ENCODE results near the gene REEP1.
"Not testable (repeated sequence)": the region's sequence is repeated elsewhere in the genome, so short reads cannot be mapped to it uniquely, and the experiment has no call there.

REEP1 gene

DNA sequence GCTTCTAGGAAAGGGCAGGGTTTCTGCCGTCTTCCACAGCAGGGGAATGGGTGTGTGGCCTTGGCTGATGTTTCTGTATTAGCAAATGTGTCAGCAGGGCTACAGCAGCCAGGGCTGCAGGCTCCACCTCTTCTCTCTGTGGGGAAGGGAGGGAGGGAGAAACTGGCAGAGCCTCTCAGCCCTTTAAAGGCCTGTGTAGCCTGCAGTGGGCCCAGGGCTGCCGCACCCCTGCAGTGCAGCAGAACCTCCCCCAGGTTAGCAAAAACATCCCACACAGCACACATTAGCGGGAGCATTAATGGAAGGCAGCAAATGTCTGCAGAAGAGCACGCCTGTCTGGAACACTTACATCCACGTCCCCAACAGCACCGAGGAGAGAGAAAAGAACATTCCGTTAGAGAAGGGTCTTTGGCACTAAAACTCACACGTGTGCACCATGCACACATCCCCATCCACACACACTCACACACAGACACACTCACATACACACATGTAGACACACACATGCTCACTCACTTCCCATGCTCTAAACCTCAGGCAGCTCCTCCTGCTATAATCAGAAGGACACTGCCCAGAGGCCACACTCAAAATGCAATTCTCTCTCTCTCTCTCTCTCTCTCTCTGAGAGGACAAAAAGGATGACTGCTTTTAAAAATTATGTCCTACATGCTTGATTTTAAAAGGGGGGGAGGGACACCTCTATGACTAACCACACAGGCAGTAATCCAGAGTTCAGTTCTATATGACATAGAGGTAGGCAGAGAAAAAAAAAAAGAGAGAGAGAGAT, 114.1 kb downstream of the REEP1 start:
- DNase-seq, result no peak

DNA sequence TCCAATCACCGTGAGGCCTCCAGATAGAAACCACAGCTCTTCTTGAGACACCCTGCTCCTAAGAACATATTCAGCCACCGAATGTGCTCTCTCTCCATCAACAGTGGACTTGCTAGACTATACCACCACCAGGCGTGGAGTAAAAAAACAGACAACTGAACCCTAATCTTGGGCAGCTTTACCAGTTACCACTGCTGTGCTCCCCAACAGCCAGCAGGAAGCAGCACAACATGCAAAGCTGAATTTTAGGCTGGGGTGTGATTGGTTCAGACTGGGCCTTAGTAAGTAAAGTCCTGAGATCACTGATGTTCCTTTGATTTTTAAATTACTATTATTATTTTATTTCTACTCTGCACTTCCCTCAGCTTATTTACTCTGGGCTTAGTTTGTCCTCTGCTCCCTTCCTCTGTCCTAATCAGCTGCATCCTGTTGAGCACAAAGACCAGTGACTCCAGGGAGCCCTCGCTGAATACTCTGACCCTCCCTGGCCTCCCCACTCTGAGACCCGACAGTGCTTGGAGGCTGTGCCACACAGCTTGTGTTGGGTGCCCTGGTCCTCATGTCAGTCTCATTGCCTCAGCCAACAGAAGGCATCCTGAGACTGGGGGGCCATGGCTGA, 116.3 kb downstream of the REEP1 start:
- DNase-seq, result no peak

DNA sequence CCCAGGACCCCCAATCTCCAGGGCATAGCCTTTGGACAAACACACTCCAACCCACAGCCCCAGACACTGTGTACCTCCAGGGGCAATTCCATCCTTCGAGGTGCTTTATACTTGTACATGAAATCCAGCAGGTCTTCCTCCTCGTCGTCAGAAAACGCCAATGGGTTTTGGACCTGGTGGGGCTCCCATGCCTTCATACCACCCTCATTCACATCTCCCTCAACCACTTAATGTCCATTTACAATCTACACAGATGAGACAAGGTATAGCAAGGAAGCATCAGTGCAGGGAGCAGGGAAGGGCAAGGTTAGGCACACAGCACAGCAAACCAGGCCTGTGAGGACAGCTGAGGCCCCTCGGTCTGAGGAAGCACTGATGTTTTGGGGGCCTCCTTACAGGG, 117.5 kb downstream of the REEP1 start:
- no peak for DNase-seq

DNA sequence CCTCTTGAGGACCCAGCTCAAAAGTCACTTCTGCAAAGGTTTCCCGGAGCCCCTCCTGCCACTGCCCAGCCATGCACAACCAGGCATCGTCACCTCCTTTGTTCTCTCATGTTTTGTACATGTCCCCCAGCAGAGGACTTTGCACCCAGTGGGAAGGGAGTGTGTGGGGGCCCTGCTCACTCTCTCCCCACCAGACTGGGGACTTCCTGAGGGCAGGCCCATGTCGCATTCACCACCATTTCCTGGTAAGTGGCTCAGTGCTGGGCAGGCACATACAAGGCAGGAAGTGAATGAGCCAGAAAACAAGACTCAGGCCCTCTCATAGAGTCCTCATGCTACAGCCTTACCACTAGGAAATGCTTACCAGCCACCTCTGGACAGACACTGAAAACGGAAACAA, 119.3 kb downstream of the REEP1 start:
- DNase-seq, result no peak

DNA sequence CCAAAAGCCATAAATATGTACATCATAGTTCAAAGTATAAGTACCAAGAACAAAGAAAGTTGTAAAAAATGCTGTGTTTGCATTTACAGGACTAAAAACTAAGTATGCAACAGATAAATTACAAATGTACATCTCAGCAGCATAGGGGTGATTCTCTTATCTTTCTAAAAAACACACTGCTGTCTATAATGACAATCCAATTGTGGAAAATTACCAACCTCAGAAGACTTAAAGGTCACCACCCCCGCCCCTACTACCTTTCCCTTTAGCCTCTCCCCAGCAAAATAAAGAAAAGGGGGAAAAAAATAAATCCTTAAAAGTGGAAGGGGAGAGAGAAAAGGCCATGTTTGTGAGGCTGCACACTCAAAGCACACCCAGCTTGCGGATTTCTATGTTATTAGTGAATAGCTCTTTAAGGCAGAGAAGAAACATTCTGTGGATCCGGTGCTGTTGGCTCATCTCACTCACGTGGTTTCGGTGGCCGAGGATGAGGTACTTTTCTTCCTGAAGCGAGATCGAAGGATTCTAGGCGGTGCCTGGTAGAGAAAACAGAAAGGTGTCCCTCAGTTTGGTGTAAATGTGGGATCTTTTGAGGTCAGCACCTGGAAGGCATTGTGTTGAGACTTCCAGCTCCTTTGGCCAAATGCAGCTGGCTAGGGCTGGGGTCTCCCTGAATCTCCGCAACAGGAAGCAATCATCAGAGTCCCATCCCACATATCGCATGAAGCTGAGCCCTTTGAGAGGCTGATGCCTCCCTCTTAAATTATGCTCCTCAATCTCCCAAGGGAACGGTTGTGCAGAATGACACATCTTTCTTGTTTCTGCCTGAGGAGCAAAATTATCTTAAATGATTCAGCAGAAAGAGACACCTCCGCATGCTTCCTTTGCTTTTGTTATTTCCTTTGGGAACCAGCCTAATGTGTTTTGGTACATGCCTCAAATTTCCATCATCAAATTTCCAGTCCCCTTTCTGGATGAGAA, 120.6 kb downstream of the REEP1 start:
- no peak for DNase-seq

DNA sequence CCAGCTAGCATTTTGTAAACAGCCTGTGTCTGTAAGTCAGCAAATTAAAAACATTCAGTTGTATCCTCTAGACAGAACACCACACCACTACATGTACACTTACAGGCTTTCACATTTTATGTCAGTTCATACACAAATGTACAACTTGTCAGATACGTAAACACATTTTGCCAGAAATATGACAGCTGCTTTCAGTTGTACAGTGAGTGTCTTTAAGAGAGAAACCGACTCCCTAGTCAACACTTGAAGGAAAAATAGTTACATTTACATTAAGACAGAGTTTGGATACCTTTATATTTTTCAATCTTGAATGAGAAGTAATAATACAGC, 123.0 kb downstream of the REEP1 start:
- DNase-seq, result no peak

DNA sequence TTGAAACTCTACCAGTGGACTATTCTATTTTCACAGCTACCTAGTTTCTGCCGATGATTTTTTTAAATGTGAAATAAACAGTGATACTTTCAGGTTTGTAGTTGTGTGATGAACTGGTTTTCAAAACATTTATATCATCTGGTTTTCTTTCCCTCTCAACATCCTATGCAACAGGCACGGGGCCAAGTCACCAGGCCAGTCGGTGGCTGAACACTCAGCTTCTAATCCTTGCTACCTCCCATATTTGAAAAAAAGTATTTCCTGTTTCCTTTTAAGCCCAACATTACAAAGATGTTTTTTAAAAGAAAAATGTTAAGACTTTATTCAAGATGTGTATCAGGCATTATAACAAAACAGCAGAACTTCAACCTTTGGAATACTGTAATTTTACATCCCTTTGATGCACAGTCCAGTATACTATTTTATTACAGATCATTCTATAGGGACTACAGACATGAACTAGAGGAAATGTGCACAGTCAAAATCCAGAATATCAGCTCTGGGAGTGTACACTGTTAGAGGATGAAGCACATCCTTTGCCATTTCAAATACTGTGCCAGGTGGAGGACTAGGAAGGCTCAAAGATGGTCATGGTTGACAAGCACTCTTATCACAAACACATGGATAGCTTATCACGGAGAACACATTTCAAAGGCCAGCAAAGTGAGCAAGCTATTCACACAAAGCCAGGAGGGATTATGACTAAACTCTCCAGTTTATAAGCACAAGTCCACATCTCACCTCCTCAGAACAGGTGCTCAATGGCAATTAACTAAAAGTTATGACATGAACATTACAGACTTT, 123.5 kb downstream of the REEP1 start:
- DNase-seq, result no peak

DNA sequence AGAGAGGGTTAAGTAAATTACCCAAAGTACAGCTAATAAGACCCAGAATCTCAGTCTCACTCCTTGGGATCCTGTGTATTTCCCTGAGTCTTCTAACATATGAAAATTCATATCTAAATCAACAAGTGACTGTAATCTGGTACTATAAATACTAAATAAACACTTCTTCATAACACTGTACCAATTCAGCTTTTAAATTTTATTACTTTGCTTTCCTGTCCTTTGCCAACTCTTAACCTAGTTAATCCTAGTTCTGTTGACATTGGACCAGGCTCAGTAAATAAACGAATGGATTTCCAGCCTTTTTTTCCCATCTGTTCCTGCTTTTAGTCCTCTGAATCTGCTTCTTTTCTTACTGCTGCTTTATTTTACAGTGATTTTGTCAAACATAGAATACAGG, 124.4 kb downstream of the REEP1 start:
- DNase-seq, result no peak

DNA sequence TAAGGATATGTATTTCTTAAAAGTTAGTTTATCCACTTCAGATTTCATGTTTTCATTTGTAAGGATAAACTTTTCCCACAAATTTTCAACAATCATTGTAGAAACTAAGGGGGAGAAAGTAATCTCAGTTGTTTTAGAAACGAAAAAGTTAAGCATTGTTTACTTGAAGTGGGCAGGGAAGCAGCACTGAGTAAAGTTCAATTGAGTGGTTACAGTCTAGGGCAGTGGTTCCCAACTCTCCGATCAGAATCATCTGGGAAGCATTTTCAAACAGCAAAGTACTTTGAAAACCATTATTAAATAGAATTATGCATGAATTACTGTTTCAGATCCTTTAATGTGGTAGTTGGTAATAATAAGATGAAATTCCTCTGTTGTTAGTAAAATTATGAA, 125.6 kb downstream of the REEP1 start:
- DNase-seq, result no peak

DNA sequence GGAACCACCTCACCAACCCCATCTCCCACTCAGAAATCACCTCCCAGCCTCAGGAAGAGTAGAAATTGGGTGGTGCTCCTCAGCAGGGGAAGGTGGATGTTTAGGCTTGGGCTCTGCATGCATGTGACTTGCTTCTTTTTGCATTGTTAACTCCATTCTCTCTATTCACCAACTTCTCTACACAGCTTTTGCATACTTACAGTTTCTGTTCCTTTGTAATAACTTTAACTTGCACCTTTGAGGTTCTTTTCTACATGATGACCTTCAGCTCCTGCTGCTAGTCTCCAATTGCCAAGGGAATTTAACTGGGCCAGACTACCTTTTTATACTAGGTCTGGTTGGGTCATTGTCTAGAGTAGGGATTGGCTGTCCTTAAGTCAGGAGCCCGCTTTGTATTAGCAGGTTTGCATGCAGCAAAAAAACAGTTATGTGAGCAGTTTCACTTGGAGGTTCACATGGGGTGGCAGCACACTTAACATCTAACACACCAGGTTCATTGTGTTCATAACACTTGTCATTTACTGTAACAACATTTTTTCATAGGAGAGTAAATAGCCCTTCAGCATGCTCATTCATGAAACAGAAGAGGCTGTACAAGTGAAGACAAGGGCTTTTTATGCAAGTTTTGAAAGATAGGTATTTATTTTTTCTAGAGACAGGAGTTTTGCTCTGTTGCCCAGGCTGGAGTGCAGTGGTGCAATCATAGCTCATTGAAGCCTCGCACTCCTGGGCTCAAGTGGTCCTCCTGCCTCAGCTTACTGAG, 126.2 kb downstream of the REEP1 start:
- no peak for DNase-seq

DNA sequence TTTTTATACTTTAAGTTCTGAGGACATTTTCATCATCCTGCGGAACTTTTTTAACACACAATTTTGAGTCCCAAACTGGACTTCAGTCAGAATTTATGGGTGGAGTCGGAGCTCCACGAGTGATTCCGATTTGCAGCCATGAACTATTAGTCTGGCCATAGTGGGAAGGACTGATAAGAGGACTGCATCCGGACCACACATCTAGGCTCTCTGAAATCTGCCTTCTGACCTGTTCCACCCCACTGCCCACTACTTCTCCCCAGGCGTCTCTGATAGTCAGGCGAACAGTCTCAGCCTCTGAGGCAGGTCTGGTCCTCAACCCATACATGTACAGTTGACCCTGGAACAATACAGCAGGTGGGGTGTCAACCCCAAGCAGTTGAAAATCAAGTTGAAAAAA, 133.0 kb downstream of the REEP1 start:
- no peak for DNase-seq

DNA sequence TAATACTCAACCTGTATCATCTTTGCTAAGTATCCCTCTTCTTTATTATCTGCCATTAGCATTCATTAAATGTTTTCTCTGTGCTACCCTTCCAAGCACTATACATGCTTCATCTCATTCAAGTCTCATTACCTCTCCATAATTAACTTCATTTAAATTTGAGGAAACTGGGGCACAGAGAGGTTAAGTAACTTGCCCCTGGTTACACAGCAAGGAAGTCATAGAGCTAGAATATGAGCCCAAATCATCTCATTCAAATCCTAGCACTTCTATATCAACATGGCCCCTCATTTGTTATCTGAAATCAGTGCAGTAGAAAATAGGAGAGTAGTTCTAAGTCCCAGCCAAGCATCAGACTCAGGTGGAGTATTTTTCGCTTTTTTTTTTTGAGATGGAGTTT, 133.8 kb downstream of the REEP1 start:
- no peak for DNase-seq

DNA sequence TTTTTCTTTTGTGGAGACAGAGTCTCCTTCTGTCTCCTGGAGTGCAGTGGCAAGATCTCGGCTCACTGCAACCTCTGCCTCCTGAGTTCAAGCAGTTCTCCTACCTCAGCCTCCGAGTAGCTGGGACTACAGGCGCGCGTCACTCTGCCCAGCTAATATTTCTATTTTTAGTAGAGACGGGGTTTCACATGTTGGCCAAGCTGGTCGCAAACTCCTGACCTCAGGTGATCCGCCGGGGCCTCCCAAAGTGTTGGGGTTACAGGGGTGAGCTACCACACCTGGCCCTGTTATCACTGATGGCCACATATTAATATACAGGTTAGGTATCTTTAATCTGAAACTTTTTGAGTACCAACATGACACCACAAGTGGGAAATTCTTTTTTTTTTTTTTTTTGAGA, 134.7 kb downstream of the REEP1 start:
- DNase-seq, result no peak

DNA sequence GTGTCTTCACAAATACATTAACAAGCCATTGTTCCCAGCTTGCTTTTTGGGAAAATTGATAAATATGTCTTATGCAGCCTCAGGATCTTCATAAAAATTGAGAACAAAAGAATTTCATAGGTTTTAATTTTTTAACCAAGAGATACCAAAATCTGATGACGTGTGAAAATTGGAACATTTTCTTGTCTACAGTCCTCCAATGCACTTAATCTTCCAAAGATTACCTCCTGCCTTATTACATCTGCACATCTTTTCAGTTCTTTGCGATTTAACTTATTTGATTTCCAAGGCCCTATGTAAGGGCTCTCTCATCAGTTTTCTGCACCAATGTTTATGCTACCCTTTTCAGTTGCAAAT, 135.1 kb downstream of the REEP1 start:
- DNase-seq, result no peak

DNA sequence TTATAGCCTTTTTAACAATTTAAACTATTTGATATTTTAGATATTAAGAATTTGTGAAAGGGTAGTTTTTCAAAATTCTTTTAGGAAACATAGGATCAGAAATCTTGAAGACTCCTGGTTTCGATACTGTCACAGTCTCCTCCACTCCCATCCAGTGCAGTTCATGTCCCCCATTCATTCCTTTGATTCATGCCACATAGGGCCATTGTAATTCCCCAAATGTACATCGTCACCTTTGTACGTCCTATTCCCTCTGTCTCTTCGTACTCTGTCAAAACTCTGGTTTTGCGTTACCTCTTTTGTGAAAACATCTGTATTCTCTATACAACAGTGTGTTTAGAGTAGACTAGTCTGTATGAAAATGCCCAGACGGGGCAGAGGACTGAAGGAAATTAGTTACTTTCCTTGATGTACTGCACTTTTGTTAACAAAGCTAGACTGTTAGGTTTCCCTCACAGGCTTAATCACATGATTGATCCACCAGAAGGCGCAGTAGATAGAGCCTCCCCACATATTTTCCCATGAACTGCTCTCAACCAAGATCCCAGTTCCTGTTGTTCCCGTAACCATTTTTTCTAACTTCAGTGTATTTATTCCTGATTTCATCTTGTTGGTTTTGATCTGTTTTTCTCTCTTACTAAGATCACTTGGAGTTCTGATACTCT, 135.6 kb downstream of the REEP1 start:
- no peak for DNase-seq

DNA sequence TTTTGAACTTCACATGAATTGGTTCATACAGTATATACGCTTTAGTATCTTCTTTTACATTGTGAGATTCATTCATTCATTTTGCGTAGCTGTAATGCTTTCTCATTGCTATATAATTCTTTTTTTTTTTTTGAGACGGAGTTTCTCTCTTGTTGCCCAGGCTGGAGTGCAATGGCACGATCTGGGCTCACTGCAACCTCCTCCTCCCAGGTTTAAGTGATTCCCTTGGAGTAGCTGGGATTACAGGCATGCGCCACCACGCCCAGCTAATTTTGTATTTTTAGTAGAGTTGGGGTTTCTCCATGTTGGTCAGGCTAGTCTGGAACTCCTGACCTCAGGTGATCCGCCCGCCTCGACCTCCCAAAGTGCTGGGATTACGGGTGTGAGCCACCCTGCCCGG, 136.9 kb downstream of the REEP1 start:
- DNase-seq, result not testable (repeated sequence)

DNA sequence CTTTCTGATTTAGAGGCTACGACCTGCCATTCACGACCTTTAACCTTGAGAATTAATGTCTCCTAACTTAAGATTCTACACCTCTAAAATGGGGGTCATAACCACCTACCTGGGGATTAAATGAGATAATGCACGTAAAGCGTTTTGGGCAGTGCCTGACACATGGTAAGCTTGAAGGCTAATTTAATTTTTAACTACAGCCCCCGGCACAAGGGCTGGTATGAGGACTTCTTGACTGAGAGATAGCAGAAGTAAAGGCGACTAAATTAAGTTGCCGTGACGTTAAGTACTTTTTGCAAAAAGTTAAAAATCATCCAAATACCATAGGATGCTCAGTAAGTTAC, 137.6 kb downstream of the REEP1 start:
- DNase-seq, result no peak

DNA sequence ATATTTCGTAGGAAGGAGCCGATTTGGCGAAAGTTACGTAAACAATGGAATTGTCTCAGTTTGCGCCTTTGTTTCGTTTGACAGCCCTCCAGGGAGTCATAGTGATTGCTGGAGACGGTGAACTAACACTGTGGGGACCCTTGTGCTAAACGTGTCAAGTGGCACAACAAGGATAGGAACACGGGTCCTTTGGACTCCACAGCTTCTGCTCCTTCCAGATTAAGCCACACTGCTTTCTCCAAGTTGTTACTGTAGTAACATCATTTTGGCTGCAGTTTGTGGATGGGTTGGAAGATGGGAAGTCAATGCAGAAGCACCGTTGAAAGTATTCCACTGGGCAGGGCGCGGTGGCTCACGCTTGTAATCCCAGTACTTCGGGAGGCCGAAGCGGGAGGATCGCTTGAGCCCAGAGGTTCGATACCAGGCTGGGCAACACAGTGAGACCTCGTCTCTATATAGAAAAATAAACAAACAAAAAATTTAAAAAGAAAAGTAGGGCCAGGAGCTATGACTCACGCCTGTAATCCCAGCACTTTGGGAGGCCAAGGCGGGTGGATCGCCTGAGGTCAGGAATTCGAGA, 141.5 kb downstream of the REEP1 start:
- DNase-seq, result no peak

DNA sequence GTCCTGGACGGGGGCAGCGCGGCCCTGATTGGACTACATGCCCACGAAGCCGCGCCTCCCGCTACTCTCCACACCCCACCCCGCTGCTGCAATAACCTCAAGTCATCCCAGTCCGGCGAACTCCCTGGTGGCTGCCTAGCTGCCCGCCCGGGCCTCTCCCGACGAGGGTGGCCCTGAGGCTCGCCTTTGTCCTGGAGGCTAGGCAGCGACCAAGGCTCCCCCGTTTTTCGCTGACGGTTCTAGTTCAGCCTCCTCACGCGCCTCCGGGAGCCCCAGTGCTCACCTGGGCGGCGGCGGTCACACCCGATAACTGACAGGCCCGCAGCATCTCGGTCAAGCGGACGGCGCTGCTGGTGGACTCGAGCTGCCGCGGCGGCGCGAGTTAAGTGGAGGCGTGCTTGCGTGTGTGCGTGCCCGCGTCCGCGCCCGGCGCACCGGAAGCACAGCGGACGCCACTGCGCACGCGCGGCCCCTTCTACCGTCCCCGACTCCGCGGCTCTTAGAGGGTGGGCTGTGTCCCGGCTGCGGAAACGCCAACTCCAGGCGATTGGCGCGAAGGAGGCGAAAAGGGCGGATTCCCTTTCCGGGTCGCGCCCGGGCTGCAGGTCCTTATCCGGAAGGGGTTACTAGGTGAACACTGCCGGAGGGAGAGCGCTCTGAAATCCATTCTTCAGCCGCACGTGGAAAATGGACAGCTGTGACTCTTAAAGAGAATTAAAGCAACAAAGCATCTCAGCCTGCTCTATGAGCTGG, 142.2 kb downstream of the REEP1 start, which contains the start of gene IMMT:
Gene IMMT (minus strand): TSS at position 408 of the 753 bp plus-strand sequence. CDS start 80 bp downstream, at position 328.
- DNase-seq, result peak; percentile 95

DNA sequence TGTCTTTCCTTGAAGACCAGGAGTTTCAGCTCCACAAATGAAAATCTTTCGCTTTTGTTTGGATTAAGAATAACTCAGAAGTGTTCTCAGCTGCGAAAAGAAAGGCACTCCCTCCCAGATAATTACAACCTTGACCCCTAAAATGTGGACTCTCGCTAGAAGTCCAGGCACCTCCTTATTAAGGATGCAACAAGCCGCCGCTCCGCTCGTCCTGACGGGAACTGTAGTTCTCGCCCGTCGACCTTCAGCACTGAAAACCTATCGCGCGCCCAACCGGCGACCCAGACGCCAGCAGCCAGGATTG, 142.7 kb downstream of the REEP1 start:
- DNase-seq, result no peak

Measured in DMS 273 treated with DMSO at 0.1 percent for 48 hours (cell line).